Measurements from ENCODE around the gene ZFP91.

GRCh38 chr11:58606930-58607714, 28.3 kb downstream of the ZFP91 start:
- no peak for TF ChIP-seq EZH2 (IDR thresholded peaks at IDR 0.05; ENCODE audit: insufficient read depth, poor library complexity, severe bottlenecking)
- TF ChIP-seq EZH2phosphoT487 (IDR thresholded peaks at IDR 0.05; ENCODE audit: insufficient read depth, low read depth) = no peak

Data from GM23248 (cell line).